ENCODE data around the gene ZNF74. TPM values are rescaled to one million over a fixed set of nuclear protein-coding genes. Genes with fewer than 3 reads are reported as not detected.

The ZNF74 gene
- total RNA-seq, 1 experiment from 2014 or later: 8.1 TPM

GRCh38 chr22:20418211-20418788 lies 24.3 kb downstream of the ZNF74 start:
- H3K27me3 ChIP-seq (ENCODE audit: insufficient read depth, low read depth): no peaks in the 10 kb centered on the region
- H3K36me3 ChIP-seq (ENCODE audit: low read depth): no peaks in the 10 kb centered on the region
- TF ChIP-seq, protein P1, sequence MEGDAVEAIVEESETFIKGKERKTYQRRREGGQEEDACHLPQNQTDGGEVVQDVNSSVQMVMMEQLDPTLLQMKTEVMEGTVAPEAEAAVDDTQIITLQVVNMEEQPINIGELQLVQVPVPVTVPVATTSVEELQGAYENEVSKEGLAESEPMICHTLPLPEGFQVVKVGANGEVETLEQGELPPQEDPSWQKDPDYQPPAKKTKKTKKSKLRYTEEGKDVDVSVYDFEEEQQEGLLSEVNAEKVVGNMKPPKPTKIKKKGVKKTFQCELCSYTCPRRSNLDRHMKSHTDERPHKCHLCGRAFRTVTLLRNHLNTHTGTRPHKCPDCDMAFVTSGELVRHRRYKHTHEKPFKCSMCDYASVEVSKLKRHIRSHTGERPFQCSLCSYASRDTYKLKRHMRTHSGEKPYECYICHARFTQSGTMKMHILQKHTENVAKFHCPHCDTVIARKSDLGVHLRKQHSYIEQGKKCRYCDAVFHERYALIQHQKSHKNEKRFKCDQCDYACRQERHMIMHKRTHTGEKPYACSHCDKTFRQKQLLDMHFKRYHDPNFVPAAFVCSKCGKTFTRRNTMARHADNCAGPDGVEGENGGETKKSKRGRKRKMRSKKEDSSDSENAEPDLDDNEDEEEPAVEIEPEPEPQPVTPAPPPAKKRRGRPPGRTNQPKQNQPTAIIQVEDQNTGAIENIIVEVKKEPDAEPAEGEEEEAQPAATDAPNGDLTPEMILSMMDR (conservative IDR thresholded peaks at IDR 0.05): peak; percentile 83
- TF ChIP-seq EZH2 (IDR thresholded peaks at IDR 0.05; ENCODE audit: low read depth): no peak
- H3K4me2 ChIP-seq: peak overlapping the region; percentile 72
- H3K27ac ChIP-seq: no peak overlapping the region
- no peaks in the 10 kb centered on the region for H3K4me1 ChIP-seq (replicated peaks; ENCODE audit: insufficient read depth)
- no TSS peak for BruUV-seq (replicated peaks)
- intact Hi-C loops (cut with micrococcal nuclease; ENCODE audit: unreplicated experiment): loop anchor here (2.0 to 5.0 kb wide), 2 partner anchors 189 to 261 kb away; no protein-coding TSS in a partner anchor
- no peaks in the 10 kb centered on the region for H4K20me1 ChIP-seq (ENCODE audit: insufficient read depth)
- peak in 1 of 2 experiments; percentile 50 for DNase-seq
- no peaks in the 10 kb centered on the region for H3K79me2 ChIP-seq (ENCODE audit: low read depth)
- CTCF ChIA-PET: interaction anchor here (0.5 to 0.8 kb wide), 5 partner anchors 30 to 123 kb away, joined by 3 to 21 read pairs (median 10); no protein-coding TSS in a partner anchor
- no peaks in the 10 kb centered on the region for H3K9me3 ChIP-seq (ENCODE audit: insufficient read depth, low read depth)
- peak overlapping the region; percentile 46; the same call in 1 of the 2 replicates for H3K4me3 ChIP-seq
- H3F3A ChIP-seq (ENCODE audit: insufficient read depth, low read depth): no peaks in the 10 kb centered on the region
- H2AFZ ChIP-seq: no peak overlapping the region; the same call in 1 of the 2 replicates
- POLR2A ChIA-PET (ENCODE audit: unreplicated experiment): interaction anchor here (1.0 kb wide), 1 partner anchor 76 kb away, joined by 24 read pairs; no protein-coding TSS in a partner anchor
- H3K9me2 ChIP-seq (ENCODE audit: insufficient read depth): no peaks in the 10 kb centered on the region

- no peak for TF ChIP-seq EZH2 (IDR thresholded peaks at IDR 0.05; ENCODE audit: low read depth)
- TF ChIP-seq, protein P1 (conservative IDR thresholded peaks at IDR 0.05): no peak
- no peak overlapping the region for H2AFZ ChIP-seq
- no peaks in the 10 kb centered on the region for H3K4me1 ChIP-seq (replicated peaks; ENCODE audit: insufficient read depth)
- no peaks in the 10 kb centered on the region for H3K9me2 ChIP-seq (ENCODE audit: insufficient read depth)
- no peaks in the 10 kb centered on the region for H3K27me3 ChIP-seq (ENCODE audit: insufficient read depth, low read depth)
- DNase-seq: no peak
- BruUV-seq (replicated peaks): no TSS peak
- no peak overlapping the region for H3K4me2 ChIP-seq
- H4K20me1 ChIP-seq (ENCODE audit: insufficient read depth): no peaks in the 10 kb centered on the region
- H3K9me3 ChIP-seq (ENCODE audit: insufficient read depth, low read depth): no peaks in the 10 kb centered on the region
- intact Hi-C loops (cut with micrococcal nuclease; ENCODE audit: unreplicated experiment): loop anchor here (2.0 to 5.0 kb wide), 2 partner anchors 187 to 262 kb away; no protein-coding TSS in a partner anchor
- ChIA-PET POLR2A (ENCODE audit: unreplicated experiment) (no interaction called here), CTCF (no interaction called here)
- no peak overlapping the region for H3K27ac ChIP-seq
- no peaks in the 10 kb centered on the region for H3K79me2 ChIP-seq (ENCODE audit: low read depth)
- no peak overlapping the region for H3K4me3 ChIP-seq
- H3F3A ChIP-seq (ENCODE audit: insufficient read depth, low read depth): no peaks in the 10 kb centered on the region
- H3K36me3 ChIP-seq (ENCODE audit: low read depth): no peaks in the 10 kb centered on the region
These were observed 25.7 kb downstream of the ZNF74 start for GRCh38 chr22:20419664-20419951.

GRCh38 chr22:20420157-20420842 lies 26.3 kb downstream of the ZNF74 start:
- H3K27ac ChIP-seq: no peak overlapping the region
- ChIA-PET POLR2A (ENCODE audit: unreplicated experiment) (no interaction called here), CTCF (no interaction called here)
- no peaks in the 10 kb centered on the region for H3K36me3 ChIP-seq (ENCODE audit: low read depth)
- no peaks in the 10 kb centered on the region for H3K9me3 ChIP-seq (ENCODE audit: insufficient read depth, low read depth)
- no peaks in the 10 kb centered on the region for H3F3A ChIP-seq (ENCODE audit: insufficient read depth, low read depth)
- no peaks in the 10 kb centered on the region for H3K4me1 ChIP-seq (replicated peaks; ENCODE audit: insufficient read depth)
- no peaks in the 10 kb centered on the region for H3K79me2 ChIP-seq (ENCODE audit: low read depth)
- no peak overlapping the region for H3K4me2 ChIP-seq
- H3K27me3 ChIP-seq (ENCODE audit: insufficient read depth, low read depth): no peaks in the 10 kb centered on the region
- H3K9me2 ChIP-seq (ENCODE audit: insufficient read depth): no peaks in the 10 kb centered on the region
- H3K4me3 ChIP-seq: no peak overlapping the region
- intact Hi-C loops (cut with micrococcal nuclease; ENCODE audit: unreplicated experiment): no loop called here
- no peak for DNase-seq
- TF ChIP-seq, protein P1 (conservative IDR thresholded peaks at IDR 0.05): no peak
- TF ChIP-seq EZH2 (IDR thresholded peaks at IDR 0.05; ENCODE audit: low read depth): no peak
- no peak overlapping the region for H2AFZ ChIP-seq
- no peaks in the 10 kb centered on the region for H4K20me1 ChIP-seq (ENCODE audit: insufficient read depth)
- no TSS peak for BruUV-seq (replicated peaks)

Measured in PC-9 (cell line).